ENCODE measurements around the gene ARPC4.
"Not testable (repeated sequence)": the region's sequence is repeated elsewhere in the genome, so short reads cannot be mapped to it uniquely, and the experiment has no call there.

Gene ARPC4

GRCh38 chr3:9770276-9770812, 22.5 kb upstream of the ARPC4 start:
- no peak for DNase-seq

GRCh38 chr3:9771007-9771406, 21.9 kb upstream of the ARPC4 start:
- not testable (repeated sequence) for DNase-seq

DNA sequence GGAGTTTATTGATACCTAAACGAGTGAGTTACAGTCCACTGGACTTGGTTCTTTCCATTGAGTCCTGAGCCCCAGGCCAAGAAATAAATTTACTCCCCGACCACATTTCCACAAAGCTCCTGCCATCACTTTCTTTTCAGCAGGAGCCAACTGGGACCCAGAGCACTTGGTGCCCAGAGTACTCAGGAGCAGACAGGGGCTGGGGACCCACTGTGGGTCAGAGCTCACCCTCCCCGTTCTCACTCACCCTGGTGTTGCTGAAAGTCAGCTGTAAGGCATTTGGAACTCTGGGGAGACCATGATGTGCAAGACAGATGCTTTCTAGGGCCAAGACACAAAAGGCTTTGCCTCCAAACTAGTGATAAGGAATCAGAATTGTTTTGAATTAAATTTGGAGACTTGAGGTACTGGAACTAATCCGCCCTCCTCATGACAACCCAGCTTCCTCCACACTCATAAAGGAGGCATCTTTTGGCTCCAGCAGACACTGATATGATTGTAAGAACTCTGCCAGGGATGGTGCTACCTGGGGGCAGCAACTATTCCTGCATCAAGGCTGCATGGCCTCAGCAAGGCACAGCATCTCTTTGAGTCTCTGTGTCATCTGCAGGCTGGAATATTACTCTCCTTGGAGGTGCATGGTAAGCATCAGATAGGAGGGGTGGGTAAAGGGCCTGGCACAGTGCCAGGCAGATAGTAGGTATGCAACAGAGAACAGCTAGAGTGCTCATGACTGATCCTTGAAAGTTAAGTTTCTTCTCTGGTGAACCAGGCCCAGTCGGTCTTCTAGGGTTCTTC, 15.8 kb upstream of the ARPC4 start:
- no peak for DNase-seq

DNA sequence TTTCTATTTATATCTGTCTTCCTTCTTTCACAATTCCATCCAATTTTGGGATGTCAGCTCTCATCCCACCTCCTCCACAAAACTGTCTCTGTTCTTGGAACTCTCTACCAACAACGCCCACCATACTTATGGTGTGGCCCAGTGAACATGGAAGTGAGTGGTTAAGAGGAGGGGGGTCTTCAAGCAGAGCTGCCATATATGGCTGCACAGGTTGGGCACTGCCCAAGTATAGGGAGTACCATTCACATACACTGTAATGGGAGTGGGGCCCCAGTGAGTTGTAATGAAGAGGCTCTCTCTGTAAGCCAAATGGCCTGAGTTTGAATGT, 15.2 kb upstream of the ARPC4 start:
- DNase-seq = no peak

DNA sequence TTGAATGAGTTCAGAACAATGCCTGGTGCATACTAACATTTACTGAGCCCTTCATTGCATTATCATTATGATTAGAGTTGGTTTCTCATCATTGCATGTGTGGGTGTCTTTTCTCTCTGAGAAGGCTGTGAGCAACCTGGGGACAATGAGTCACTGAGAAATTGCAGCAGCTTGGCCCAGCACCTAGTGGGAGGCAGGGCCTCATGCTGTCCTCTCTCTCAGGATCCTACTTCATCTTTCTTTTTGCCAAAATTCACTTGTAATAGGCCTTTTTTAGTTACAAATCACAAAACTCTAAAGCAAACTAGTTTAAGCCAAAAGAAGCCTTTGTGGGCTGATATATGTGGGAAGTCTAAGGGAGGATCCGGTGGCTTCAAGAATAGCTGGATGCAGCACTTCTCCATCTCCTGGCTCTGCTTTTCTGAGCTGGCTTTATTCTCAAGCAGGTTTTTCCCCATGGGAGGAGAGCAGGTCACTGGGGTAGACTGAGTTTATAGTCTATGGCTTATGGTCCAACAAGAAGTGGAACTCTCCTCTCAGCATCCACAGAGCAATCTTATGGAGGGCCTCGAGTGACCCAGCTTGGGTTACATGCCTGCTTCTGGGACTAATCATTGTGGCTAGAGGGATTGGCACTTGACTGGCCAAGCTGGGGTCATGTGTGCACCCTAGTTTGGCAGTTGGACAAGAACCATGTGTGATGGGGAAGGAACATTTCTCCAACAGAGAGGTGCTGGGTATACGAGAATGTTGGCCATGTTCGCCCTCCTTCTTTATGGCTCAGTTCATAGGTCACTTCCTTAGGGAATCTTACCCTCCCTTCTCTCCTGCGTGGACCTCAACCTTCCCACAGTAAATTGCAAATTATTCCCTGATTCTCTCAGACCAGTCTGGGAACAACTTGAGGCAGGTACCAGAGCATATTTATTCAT, 14.5 kb upstream of the ARPC4 start:
- DNase-seq = no peak

DNA sequence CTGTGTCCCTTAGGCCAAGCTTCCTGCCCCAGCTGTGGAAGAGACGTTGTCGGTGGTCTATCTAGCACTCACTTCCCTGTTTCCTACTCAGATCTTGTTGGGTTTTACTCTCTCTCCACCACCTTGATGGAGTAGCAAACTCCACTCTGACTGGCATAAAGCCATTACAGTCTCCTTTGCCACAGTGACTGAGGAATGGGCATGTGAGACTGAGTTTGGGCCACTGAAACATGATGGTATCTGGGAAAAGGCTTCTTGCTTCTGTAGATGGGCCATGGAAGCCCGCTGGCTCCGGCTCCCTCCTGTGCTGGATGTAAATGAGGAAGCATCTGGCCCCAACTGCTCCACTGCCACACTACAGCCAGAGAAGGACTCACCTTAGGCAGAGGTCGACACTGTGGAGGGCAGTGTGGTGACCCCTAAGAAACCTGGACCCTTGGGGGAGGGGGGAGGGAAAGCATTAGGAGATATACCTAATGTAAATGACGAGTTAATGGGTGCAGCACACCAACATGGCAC, 13.7 kb upstream of the ARPC4 start:
- DNase-seq = no peak

DNA sequence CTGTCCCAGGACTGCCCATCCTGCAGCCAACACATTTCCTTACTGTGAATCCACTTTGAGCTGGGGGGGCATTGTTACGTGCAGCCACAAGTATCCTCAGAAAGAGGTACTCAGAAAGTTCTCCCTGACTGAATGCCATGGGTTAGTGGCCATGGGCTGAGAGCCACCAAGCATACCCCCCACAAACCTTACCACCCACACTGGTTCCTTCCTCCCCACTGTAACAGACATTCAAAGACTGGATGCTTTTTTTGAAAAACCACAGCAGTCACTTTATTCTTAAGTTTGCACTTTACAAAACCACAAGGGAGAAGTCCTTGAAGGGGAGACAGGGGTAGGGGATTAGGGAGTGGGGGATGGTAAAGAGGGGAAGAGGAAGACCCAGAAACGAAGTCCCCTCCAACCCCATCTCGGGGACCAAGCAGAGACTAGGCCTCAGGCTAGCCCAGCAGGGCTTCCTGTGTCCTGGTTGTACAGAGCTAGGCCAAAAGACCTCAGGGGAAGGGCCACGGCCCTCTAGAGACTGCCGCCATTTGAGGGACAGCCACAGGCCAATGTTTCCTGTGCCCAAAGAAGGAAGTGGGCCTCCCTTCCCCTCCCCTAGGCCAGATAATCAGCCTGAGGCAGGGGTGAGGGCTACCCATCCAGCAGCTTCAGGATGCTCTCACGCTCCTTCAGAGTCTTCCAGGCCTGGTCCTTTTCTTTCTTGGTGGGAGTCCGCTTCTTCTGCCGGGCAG, 13.0 kb upstream of the ARPC4 start:
- DNase-seq = peak; percentile 22 to 91

DNA sequence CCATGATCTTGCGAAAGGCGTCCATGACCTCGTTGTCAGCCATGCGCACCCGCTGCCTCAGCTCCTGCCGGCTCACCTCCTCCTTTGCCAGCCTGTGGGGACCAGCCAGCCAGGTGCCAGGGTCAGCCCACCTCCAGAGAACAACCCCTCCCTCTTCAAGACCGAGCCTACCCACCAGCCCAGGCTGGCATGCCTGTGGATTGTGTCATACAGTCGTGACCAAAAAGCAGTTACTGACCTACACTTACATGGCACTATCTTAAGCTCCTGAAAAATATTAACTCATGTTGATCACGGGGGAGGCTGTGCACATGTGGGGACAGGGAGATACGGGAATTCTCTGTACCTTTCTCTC, 12.4 kb upstream of the ARPC4 start:
- DNase-seq = no peak

- no peak for DNase-seq
Observed at GRCh38 chr3:9780910-9781309, 12.0 kb upstream of the ARPC4 start.

DNA sequence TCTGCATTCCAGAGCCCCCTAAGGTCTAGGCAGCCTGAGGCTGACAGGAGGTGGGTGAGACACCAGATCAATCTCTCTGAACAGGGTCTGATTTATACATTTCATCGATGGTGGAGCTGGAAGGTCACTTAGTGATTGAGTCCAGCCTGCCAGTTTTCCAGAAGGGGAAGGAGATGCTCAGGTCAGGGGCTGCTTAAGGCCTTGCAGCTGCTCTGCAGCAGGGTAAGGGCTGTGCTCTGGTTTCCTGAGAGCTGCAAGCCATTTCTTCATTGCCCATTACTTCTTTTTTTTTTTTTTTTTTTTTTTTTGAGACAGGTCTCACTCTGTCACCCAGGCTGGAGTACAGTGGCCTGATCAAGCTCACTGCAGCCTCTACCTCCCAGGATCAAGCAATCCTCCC, 11.3 kb upstream of the ARPC4 start:
- no peak for DNase-seq

DNA sequence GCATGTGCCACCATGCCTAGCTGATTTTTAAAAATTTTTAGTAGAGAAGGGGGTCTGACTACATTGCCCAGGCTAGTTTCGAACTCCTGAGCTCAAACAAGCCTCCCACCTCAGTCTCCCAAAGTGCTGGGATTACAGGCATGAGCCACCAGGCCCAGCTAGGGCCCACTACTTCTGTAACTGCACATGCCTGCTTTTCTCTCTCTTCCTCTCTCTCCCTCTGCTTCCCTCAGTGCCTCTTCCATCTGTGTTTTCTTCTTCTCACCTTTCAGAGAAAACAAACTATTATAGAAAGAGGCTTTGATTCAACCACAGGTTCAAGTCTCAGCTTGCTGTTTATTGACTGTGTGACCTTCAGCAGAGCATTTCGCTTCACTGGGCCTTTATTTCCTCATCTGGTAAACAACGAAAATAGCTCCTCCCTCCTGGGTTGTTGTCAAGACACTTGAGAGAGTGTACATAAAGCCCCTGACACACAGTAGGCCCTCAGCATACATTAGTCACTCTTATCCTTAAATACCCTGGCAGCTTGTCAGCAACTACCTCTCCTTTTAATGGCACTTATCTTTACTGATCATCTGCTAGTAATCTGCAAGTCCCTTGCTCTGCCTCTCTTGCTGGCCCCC, 10.8 kb upstream of the ARPC4 start:
- no peak for DNase-seq

- no peak for DNase-seq
Observed at GRCh38 chr3:9782770-9783169, 10.1 kb upstream of the ARPC4 start.

- no peak for DNase-seq
Observed at GRCh38 chr3:9783954-9784353, 8.9 kb upstream of the ARPC4 start.

DNA sequence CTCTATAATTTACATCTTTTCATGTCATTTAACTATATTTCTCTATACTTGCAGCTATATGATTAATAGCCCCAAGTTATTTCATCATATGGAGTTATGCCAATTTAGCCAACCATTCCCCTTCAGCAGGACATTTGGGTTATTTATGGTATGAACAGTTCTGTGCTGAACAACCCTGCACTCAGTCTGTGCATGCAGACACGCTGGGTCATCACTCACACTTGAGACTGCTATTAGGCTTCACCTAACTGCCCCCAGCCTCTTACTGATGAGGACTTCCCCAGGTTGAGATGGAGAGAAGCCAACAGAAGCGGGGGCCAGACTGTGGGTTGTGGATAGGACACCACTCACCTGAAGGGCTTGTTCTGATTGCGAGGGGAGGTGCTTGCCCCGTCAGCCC, 7.9 kb upstream of the ARPC4 start:
- no peak for DNase-seq

- no peak for DNase-seq
Observed at GRCh38 chr3:9785602-9786001, 7.3 kb upstream of the ARPC4 start.

- no peak for DNase-seq
Observed at GRCh38 chr3:9786209-9786739, 6.6 kb upstream of the ARPC4 start.

DNA sequence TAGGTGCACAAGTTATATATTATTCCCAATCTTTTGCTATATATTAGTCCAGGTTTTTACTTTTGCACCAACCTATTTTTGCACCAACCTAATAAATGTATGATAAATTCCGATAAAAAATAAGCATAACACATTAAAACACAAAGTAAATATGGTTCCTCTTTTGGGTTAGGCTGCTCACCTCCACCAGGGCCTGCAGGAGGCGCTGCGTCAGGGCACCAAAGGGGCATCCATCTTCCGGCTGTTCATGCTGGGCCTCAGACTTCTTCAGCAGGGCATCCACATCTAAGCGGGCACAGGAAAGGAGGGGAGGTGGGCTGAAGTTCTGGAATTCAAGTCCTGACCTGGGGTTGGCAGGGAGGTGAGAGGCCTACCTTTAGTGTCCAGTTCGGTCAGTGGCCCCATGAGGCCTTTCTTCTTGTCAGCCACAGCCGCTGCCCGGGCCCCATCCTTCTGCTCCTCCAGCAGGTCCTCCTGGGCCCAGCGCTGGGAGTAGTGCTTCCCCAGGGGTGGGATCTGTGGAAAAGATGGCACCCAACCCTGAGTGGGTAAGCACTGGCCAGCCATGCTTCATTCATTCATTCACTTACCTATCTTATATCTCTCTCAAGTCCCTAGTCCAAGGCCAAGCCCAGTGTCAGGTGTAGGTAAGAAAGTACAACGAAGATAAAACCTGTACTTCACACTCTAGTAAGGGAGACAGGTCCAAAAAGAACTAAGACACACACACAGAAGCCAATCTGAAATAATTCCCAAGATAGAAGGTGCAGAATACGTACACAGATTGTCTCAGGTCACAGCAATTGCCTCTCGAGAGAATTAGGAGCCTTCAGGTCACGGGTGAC, 5.8 kb upstream of the ARPC4 start:
- DNase-seq = no peak

DNA sequence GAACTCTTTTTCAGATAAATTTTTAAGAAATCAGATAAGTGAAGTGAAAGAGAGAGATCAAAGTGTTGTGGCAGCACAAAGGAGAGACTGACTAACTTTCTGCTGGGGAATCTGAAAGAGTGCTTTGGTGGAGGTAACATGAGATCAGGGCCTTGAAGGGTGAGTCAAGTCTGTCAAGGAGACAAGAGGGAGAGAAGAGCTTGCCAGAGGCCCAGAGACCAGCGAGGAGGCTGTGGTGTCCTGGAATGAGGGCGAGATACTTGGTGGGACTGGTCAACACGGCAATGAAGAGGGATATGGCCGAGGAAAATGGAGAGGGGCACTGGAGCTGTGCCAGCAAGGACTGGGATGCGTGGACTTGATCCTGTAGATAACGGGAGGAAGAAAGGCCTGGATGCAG, 5.2 kb upstream of the ARPC4 start:
- DNase-seq = no peak

GRCh38 chr3:9791127-9791526, 1.8 kb upstream of the ARPC4 start:
- DNase-seq = no peak

DNA sequence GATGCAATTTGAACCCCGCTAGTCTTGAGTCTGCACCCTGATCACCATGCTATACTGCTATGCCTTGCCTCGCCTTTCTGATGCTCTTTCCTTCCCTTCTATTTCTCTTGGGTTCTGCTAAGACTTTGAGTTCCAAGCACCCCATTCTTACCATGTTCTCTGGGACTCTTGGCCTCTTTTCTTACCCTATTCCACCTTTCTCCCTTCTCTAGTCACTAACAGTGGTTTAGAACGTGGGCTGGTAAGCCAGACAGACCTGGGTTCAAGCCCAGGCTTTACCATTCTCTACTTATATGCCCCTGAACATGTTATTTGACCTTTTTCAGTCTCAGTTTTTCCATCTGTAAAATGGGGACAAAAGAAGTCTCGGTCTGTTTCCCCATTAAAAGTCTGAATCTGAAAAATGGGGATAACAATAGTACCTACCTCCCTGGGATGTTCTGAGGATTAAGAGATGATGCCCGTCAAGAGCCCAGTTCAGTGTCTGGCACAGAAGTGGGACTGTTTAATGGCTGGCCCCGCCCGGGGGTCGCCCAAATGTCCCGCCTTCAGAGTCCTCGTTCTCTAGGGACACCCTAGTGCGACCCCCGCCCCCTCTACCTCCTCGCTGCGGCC, 985 bp upstream of the ARPC4 start:
- no peak for DNase-seq

All from bone marrow (tissue), 2 donors.